Measurements from ENCODE around the gene RNF217. TPM values are rescaled to one million over a fixed set of nuclear protein-coding genes. Genes with fewer than 3 reads are reported as not detected.
A peak's percentile ranks its signal among the peaks of the same experiment; 100 is the strongest.
"Not testable (repeated sequence)": the region's sequence is repeated elsewhere in the genome, so short reads cannot be mapped to it uniquely, and the experiment has no call there.

The RNF217 gene
- total RNA-seq, 2 donors from 2014 or later = 2.0 TPM; not detected in 1

DNA sequence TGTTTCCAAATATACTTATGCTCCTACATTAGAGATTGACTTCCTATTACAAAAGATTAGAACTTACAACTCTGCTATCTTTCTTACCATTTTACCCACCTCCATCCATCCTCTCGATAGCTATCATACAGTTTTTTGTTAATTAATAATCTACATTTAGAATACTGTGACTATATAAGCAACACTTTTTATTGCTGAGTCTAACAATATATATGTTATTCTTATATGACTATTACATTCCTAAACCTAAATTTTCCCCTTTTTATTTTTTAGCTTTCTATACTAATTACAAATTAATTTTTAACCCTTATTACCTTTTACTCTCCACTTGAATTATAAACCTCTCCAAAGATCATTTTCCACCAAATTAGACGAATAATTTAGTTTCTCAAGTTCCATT, 57.0 kb downstream of the RNF217 start:
- no peak for ATAC-seq
- Mint-ChIP-seq H3K36me3 (no peaks in the 10 kb centered on the region), H3K9me3 (no peaks in the 10 kb centered on the region), H3K27ac (no peak overlapping the region)
- no peak for DNase-seq (ENCODE audit: low spot score in 2 of 2)

DNA sequence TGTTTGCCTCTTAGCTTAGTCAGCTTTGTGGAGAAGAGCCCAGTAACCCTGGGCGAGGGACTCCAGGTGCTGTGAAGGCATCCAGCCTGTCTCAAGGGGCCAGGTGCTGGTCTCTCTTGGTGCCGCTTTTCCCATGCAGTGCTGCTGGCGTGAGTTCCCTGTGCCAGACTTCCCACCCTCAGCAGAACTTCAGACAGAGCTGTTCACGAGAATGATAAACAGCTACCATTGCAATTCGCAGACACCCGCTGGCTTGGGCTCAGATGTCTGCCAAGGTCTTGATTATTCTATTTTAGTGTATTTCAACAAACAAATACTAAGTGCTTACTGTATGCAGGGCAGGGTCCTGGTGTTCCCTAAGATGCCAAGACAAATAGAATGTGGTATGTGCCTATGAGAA, 57.7 kb downstream of the RNF217 start:
- Mint-ChIP-seq H3K9me3 (no peaks in the 10 kb centered on the region), H3K36me3 (no peaks in the 10 kb centered on the region), H3K27ac (no peak overlapping the region)
- no peak for ATAC-seq
- DNase-seq (ENCODE audit: low spot score in 2 of 2) = no peak

DNA sequence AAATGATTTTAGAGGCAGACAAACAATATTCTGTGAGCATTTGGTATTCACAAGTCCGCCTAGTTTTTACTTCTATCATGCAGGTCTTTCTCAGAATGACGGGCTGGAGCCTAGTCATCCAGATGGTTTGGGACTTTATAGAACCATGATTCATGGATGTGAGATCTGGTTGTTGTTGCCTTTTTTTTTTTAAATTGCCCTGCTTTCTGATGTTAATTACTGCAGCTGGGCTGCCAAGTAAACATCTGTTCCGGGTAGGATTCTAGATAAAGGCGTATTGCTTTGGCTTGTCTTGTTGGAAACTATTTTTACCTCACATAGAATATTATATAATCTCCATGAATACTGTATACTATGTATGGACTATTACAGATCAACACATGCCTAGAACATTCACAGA, 58.1 kb downstream of the RNF217 start:
- DNase-seq (ENCODE audit: low spot score in 2 of 2) = no peak
- ATAC-seq = no peak
- Mint-ChIP-seq H3K36me3 (no peaks in the 10 kb centered on the region), H3K27ac (no peak overlapping the region), H3K9me3 (no peaks in the 10 kb centered on the region)

GRCh38 chr6:125022391-125022989, 60.3 kb downstream of the RNF217 start:
- Mint-ChIP-seq H3K27ac (no peak overlapping the region), H3K9me3 (no peaks in the 10 kb centered on the region)

DNA sequence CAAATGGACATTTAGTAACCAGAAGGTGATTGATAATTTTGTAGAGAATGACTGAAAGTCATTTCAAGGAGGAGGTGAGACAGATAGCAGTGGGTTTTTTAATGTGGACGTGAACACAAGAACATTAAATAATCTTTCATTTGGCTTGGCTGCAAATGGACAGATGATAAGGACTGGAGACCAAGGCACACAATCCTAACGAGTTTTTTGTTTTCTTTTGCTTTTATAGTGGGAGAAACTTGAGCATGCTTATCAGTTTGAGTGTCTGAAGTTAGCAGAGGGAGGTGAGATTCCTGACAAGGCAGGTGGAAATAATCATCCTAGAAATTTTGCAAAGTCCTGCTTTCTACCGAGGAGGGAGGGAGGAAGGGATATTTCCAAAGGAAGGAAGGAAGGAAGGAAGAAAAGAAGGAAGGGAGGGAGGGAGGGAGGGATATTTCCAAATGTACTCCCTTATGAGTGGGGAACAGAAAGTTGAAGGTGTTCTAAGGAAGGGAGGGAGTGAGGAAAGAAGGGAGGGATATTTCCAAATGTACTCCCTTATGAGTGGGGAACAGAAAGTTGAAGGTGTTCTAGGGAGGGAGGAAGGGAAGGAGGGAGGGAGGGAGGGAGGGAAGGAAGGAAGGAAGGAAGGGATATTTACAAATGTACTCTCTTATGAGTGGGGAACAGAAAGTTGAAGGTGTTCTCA, 63.1 kb downstream of the RNF217 start:
- DNase-seq (ENCODE audit: low spot score in 2 of 2) (no peak), ATAC-seq (no peak)
- Mint-ChIP-seq H3K27ac (no peak overlapping the region), H3K36me3 (no peaks in the 10 kb centered on the region), H3K9me3 (no peaks in the 10 kb centered on the region)

More at GRCh38 chr6:125022391-125022989, 60.3 kb downstream of the RNF217 start:
- H3K36me3 Mint-ChIP-seq = no peaks in the 10 kb centered on the region
- DNase-seq (ENCODE audit: low spot score in 2 of 2) (no peak), ATAC-seq (no peak)

- no peak for DNase-seq (ENCODE audit: low spot score in 2 of 2)
- Mint-ChIP-seq H3K9me3 (peaks cover 0 to 7% of the 10 kb centered on the region in 2 donors), H3K27ac (no peak overlapping the region), H3K36me3 (no peaks in the 10 kb centered on the region)
- ATAC-seq = no peak
Observed at GRCh38 chr6:125027287-125027686, 65.0 kb downstream of the RNF217 start.

GRCh38 chr6:125030969-125031368, 68.7 kb downstream of the RNF217 start:
- ATAC-seq (no peak), DNase-seq (ENCODE audit: low spot score in 2 of 2) (no peak)
- no peaks in the 10 kb centered on the region for H3K36me3 Mint-ChIP-seq
- peaks cover 0 to 7% of the 10 kb centered on the region in 2 donors for H3K9me3 Mint-ChIP-seq
- no peak overlapping the region for H3K27ac Mint-ChIP-seq

DNA sequence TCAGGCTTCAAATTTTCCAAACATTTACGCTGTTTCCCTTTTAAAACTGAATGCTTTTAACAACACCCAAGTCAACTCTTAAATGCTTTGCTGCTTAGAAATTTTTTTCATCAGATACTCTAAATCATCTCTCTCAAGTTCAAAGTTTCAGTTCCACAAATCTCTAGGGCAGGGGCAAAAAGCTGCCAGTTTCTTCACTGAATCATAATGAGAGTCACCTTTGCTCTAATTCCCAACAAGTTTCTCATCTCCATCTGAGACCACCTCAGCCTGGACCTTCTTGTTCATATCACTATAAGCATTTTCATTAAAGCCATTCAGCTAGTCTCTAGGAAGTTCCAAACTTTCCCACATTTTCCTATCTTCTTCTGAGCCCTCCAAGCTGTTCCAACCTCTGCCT, 69.1 kb downstream of the RNF217 start:
- peaks cover 0 to 7% of the 10 kb centered on the region in 2 donors for H3K9me3 Mint-ChIP-seq
- ATAC-seq = no peak
- H3K27ac Mint-ChIP-seq = no peak overlapping the region
- DNase-seq (ENCODE audit: low spot score in 2 of 2) = no peak
- no peaks in the 10 kb centered on the region for H3K36me3 Mint-ChIP-seq

DNA sequence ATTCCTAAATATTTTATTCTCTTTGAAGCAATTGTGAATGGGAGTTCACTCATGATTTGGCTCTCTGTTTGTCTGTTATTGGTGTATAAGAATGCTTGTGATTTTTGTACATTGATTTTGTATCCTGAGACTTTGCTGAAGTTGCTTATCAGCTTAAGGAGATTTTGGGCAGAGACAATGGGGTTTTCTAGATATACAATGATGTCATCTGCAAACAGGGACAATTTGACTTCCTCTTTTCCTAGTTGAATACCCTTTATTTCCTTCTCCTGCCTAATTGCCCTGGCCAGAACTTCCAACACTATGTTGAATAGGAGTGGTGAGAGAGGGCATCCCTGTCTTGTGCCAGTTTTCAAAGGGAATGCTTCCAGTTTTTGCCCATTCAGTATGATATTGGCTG, 72.7 kb downstream of the RNF217 start:
- DNase-seq (ENCODE audit: low spot score in 2 of 2); H3K36me3 Mint-ChIP-seq; H3K27ac Mint-ChIP-seq; ATAC-seq; H3K9me3 Mint-ChIP-seq: not testable (repeated sequence)

DNA sequence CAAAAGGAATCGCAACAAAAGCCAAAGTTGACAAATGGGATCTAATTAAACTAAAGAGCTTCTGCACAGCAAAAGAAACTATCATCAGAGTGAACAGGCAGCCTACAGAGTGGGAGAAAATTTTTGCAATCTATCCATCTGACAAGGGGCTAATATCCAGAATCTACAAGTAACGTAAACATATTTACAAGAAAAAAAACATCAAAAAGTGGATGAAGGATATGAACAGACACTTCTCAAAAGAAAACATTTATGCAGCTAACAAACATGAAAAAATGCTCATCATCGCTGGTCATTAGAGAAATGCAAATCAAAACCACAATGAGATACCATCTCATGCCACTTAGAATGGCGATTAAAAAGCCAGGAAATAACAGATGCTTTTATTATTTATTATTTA, 74.2 kb downstream of the RNF217 start:
- H3K9me3 Mint-ChIP-seq; DNase-seq (ENCODE audit: low spot score in 2 of 2); H3K27ac Mint-ChIP-seq; ATAC-seq; H3K36me3 Mint-ChIP-seq: not testable (repeated sequence)

DNA sequence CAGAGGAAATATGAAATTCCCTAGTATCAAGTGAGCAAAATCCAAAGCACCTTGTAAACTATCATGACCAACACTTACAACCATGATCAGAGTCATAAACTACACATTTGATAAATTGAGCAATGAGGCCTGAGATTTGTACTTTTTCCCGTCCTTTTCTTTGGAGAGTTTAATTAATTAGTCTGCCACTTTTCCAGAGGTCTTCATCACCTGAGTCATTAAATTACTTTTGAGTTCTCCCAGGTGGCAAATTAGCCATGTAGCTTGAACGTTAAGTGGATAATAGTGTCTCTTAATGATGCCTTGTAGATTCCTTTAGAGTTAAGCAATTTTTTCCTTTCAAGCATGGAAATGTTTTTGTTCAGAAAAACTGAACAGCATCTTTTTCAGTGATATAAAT, 75.6 kb downstream of the RNF217 start:
- ATAC-seq (no peak), DNase-seq (ENCODE audit: low spot score in 2 of 2) (no peak)
- Mint-ChIP-seq H3K36me3 (peaks cover 5 to 7% of the 10 kb centered on the region in 2 donors), H3K27ac (no peak overlapping the region), H3K9me3 (peaks cover 0 to 5% of the 10 kb centered on the region in 2 donors)

- no peak for ATAC-seq
- Mint-ChIP-seq H3K9me3 (peaks cover 0 to 5% of the 10 kb centered on the region in 2 donors), H3K27ac (no peak overlapping the region), H3K36me3 (peaks cover 5 to 7% of the 10 kb centered on the region in 2 donors)
- no peak for DNase-seq (ENCODE audit: low spot score in 2 of 2)
Observed at GRCh38 chr6:125038925-125039324, 76.7 kb downstream of the RNF217 start.

DNA sequence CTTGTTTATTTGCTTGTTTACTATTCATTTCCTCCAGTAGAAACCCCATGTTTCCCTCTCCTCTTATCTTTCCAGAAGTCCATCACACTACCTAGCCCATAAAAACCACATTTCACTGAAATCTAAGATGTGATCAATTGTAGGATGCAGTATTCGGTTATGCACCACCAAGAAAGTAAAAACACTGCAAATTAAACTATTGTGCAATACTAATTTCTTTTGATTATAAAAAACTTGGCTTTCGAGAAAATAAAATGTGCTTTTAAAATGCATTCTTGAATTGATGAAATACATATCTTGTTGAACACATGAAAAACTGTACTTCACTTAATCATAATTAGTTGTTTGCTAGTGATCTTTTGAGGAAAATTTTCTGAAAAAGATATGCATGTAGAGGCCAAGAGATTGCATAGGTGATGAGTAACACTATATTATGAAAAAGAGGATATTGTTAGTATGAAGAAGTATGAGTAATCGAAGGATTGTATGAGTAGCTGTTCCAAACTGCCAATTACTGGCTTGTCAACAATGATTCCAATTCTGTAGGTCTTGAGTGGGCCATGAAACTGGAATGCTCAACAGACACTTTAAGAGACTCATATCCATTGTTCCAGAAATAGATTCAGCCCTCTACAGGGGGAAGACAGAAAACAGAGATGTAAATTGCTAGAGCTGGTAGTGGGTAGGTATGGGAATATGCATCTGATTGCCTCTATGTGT, 79.7 kb downstream of the RNF217 start:
- DNase-seq (ENCODE audit: low spot score in 2 of 2) = no peak
- ATAC-seq = peak in 1 of 2 donors; percentile 39
- H3K36me3 Mint-ChIP-seq = peaks cover 5 to 7% of the 10 kb centered on the region in 2 donors

DNA sequence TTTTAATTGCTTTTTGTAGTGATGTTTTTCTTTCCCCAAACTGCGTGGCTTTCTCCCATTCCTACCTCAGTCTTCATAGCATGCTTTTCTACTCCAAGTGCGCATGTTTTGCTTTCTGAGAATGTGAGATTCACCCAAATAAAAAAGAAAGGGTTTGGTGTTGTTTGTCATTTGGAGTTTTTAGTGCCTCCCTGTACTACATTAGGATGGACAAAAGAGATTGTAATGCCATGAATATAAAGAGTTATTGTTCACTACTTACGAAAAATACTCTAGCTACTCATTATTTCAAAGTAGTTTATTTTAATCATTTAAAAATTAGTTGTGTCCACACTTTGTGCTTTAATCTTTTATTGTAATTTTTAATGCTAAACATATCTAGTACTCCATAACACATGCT, 81.8 kb downstream of the RNF217 start:
- Mint-ChIP-seq H3K9me3 (no peaks in the 10 kb centered on the region), H3K36me3 (no peaks in the 10 kb centered on the region), H3K27ac (no peak overlapping the region)
- no peak for ATAC-seq
- DNase-seq (ENCODE audit: low spot score in 2 of 2) = no peak

More for the DNA sequence above, 79.7 kb downstream of the RNF217 start:
- Mint-ChIP-seq H3K9me3 (peaks cover 0 to 5% of the 10 kb centered on the region in 2 donors), H3K27ac (no peak overlapping the region)

DNA sequence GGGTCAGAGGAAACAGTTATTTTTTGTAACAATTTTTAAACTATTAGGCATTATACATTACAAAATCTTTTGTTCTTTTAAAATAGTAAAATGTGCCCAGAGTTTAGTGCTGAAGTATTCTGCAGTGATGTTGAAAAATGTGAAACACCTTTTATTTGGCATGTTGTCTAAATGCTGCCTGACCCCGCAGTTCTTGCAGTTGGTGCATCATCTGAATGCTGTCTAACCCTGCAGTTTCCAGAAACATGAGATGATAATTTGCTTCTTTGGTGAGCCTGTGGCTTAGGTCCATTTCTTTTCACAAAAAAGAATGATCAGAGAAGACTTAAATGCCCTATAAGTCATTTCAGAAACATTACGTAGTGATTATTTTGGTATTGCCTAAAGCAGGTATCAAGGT, 82.4 kb downstream of the RNF217 start:
- ATAC-seq (no peak), DNase-seq (ENCODE audit: low spot score in 2 of 2) (no peak)
- H3K27ac Mint-ChIP-seq = no peak overlapping the region
- H3K9me3 Mint-ChIP-seq = no peaks in the 10 kb centered on the region
- no peaks in the 10 kb centered on the region for H3K36me3 Mint-ChIP-seq

DNA sequence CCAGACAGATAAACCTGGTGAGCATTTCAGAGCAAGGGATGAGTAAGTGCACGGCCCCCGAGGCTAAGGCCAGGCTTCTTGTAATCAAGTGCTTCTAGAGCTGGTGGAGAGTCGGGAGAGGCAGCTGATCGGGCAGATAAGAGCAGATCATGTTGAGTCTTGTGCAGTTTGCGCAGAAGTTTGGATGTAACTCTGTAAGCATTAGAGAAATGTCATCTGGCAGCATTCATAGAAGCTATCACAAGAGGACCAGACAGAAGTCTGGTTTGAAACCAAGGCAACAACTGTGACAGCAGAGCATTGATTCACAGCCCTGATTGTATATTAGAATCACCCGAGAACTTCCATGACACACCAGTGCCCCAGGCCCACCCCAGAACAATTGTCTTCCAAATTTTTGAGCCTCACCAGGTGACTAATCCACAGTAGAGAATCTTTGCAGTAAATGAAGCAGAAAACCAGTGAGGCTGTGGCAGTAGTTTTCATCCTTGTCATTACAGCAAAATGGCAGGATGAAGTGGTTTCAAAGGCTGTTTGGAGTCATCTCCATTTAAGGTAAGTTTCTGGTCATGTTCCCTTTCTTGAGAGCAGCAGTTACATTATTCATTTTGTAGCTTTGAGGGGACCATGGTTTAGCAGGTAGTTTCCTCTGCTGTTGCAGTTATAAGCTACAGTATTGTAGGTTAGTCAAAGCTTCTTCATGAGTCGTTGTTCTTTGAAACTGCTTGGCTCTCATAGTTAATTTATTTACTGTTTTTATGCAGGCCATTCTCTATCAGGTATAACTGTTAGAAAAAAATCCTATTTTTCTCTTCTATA, 84.1 kb downstream of the RNF217 start:
- H3K36me3 Mint-ChIP-seq = no peaks in the 10 kb centered on the region
- DNase-seq (ENCODE audit: low spot score in 2 of 2) = no peak
- ATAC-seq = peak; percentile 11 to 80
- H3K27ac Mint-ChIP-seq = no peak overlapping the region
- no peaks in the 10 kb centered on the region for H3K9me3 Mint-ChIP-seq

DNA sequence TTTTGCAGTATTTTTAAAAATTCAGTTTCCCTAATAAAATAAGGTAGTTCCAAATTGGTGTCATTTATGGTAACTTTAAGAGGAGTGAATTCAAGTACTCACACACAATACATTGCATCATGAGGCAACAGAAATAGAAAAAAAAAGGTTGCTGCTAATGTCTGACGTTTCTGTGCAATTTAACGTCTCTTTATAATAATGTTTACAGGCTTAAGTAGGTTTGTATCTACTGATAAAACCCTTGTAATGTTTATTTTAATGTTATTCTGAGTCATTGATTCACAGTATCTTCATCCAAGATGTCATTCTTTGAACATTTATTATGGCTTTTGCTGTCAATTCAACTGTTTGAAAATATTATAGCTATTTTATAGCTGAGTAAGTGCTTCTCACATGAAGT, 86.0 kb downstream of the RNF217 start:
- no peak overlapping the region for H3K27ac Mint-ChIP-seq
- H3K9me3 Mint-ChIP-seq = no peaks in the 10 kb centered on the region
- DNase-seq (ENCODE audit: low spot score in 2 of 2) (no peak), ATAC-seq (no peak)
- H3K36me3 Mint-ChIP-seq = no peaks in the 10 kb centered on the region

All from activated naive CD4-positive, alpha-beta T cell treated with anti-CD3 and anti-CD28 coated beads, Interleukin-2, amount 50 U/mL, for 72 hours (primary cell).